Small intestine (tissue), 7 donors: ENCODE results near the gene ADGRL3. TPM values are rescaled to one million over a fixed set of nuclear protein-coding genes. Genes with fewer than 3 reads are reported as not detected.

ENCODE experiments used
- DNase-seq, 2 donors: peaks; one replicate each; pipeline versions ENCODE4 v3.0.0 to v3.0.0-alpha.2; 2013
- FAIRE-seq: peaks from 2 replicates; lab custom pipeline; 2012; peaks lifted over from hg19 to GRCh38; lab: Jason Lieb, UNC
- H3K27ac ChIP-seq, 3 donors: one replicate each; pipeline ENCODE4 v1.5.1; 2013; ENCODE audit warnings: low read length in 2 of 3, mild to moderate bottlenecking in 2 of 3, control low read depth in 1 of 3, inconsistent platforms in 1 of 3, low read depth in 1 of 3, moderate library complexity in 1 of 3
- H3K27me3 ChIP-seq, 3 donors: one replicate each; pipeline ENCODE4 v1.6.1; 2013; ENCODE audit warnings: low read length in 3 of 3, inconsistent platforms in 1 of 3; ENCODE audit not compliant: control insufficient read depth in 3 of 3, insufficient read depth in 3 of 3
- H3K36me3 ChIP-seq, 3 donors: one replicate each; pipeline ENCODE4 v1.6.1; 2013; ENCODE audit warnings: low read length in 3 of 3, inconsistent platforms in 1 of 3, low read depth in 1 of 3, mild to moderate bottlenecking in 1 of 3, moderate library complexity in 1 of 3; ENCODE audit not compliant: control insufficient read depth in 3 of 3, insufficient read depth in 2 of 3
- H3K4me1 ChIP-seq, 3 donors: one replicate each; pipeline ENCODE4 v1.6.1; 2013; ENCODE audit warnings: low read length in 2 of 3, inconsistent platforms in 1 of 3, low read depth in 1 of 3, mild to moderate bottlenecking in 1 of 3, moderate library complexity in 1 of 3; ENCODE audit not compliant: control insufficient read depth in 3 of 3, insufficient read depth in 2 of 3
- H3K4me3 ChIP-seq, 3 donors: one replicate each; pipeline ENCODE4 v1.5.1; 2013; ENCODE audit warnings: low read length in 3 of 3, control low read depth in 1 of 3, inconsistent platforms in 1 of 3, low read depth in 1 of 3, mild to moderate bottlenecking in 1 of 3, moderate library complexity in 1 of 3
- H3K9me3 ChIP-seq, 2 donors: one replicate each; pipeline ENCODE4 v1.6.1; 2013; ENCODE audit warnings: low read depth in 1 of 2, low read length in 1 of 2; ENCODE audit not compliant: control insufficient read depth in 2 of 2, insufficient read depth in 1 of 2
- WGBS, 3 donors: extraction: QIAGEN DNeasy Blood & Tissue Kit; methylation state at CpG; one replicate each; pipeline ENCODE4 v1.1.7; 2013; 5-methylcytosine and 5-hydroxymethylcytosine counted together
- polyA plus RNA-seq, 4 donors: library from polyadenylated mRNA; stranded (reverse) in 3 of 4; unstranded in 1 of 4; fragments of 200-250 nt in 3 of 4; fragments of 120-200 nt in 1 of 4; gene quantifications; one replicate each; pipeline versions ENCODE4 v1.2.1 to v1.2.3, GENCODE V29; 2013
- donor health status: healthy with polysubstance abuse.
- donor health status: control.
- donor health status: control.
- donor health status: Bipolar disorder and iron deficiency.
- donor health status: healthy.

The ADGRL3 gene
- polyA plus RNA-seq, 4 donors = under 0.01 to 7.9 (median 1.3) TPM

DNA sequence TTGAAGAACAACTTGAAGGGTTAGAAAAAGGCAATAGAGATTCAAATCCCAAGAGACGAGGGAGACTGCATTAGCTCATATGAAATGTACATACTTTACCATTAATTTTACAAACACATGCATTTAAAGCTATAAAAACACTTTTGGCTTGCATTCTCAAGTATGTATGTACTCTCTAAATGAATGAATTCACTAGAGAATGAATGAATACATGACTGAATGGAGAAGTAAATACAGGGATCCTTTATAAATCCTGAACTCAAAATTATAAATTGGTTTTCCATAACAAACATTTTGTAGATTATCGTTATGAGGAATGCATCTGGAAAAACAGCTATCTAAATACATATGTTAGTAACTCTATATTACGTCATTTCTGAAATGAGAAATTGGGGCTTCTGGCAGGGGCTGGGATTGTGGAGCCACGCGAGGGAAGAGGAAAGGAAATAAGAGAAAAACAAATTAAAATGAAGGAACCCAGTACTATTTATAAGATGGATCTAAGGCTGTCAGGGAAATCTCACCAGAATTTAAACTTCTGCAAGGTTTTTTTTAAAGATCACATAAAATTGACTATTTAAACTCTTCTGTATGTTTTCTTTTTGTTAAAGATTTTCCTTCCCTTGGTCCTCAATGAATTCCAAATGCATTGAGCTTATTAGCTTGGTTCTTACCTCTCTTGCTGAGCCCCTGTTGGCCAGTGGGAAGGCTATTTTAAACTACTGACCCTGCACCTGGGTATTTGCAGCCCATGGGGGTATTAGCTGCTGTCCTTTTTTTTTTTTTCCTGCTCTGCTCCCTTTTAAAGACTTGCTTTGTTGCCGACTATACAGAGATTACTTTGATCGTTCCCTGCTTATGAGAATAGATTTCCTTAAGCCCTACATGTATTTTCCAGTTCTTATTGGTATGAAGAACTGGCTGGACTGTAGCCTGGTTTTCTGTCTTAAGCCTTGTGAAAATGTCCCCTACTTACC is 207.8 kb downstream of the ADGRL3 start:
- Histone ChIP-seq H3K27ac (no peak overlapping the region), H3K4me1 (no peaks in the 10 kb centered on the region), H3K27me3 (no peaks in the 10 kb centered on the region), H3K9me3 (no peaks in the 10 kb centered on the region), H3K4me3 (no peak overlapping the region), H3K36me3 (no peaks in the 10 kb centered on the region)
- WGBS, 3 donors = 76 to 87% (median 79%) methylated on average over 7 of the region's 7 CpGs
- DNase-seq (no peak), FAIRE-seq (no peak)

DNA sequence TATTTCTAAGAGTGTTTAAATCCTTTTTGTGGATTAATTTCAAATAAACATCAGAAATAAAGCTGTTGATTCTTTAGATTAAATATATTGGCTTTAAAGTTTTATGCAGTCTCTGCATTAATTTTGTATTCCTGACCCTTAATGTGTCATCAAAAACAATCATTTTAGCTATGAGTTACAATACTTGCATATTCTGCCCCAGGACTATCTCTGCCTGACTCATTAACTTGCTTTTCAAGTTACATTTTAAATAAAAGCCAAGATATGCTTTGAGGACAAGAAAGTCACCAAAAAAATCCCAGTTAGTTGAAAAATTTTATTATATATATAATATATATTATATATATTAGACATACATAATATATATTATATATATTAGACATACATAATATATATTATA is 208.7 kb downstream of the ADGRL3 start:
- Histone ChIP-seq H3K27ac (no peak overlapping the region), H3K4me1 (no peaks in the 10 kb centered on the region), H3K27me3 (no peaks in the 10 kb centered on the region), H3K9me3 (no peaks in the 10 kb centered on the region), H3K4me3 (no peak overlapping the region), H3K36me3 (no peaks in the 10 kb centered on the region)
- DNase-seq (no peak), FAIRE-seq (no peak)

DNA sequence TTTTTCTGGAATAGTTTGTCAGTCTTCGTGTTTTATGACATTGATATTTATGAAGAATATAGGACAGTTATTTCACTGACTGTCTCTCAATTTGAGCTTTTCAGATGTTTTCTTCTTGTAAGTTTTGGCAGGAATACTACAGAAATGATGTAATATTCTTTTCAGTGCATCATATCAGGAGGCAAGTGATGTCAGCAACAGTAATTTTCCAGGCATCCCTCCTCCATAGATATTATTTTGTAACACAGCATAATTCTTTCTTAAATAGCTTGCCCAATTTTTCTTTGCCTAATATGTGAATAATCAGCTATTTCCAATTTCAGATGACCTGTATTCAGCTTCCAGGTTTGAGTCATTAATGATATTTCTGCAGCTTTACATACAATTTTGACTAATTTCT is 211.1 kb downstream of the ADGRL3 start:
- no peak overlapping the region for H3K27ac ChIP-seq
- no peak overlapping the region for H3K4me3 ChIP-seq
- H3K27me3 ChIP-seq = no peaks in the 10 kb centered on the region
- no peaks in the 10 kb centered on the region for H3K36me3 ChIP-seq
- FAIRE-seq (no peak), DNase-seq (no peak)
- 88 to 100% (median 94%) methylated on average over 1 of the region's 1 CpG for WGBS, 3 donors
- no peaks in the 10 kb centered on the region for H3K4me1 ChIP-seq
- no peaks in the 10 kb centered on the region for H3K9me3 ChIP-seq

DNA sequence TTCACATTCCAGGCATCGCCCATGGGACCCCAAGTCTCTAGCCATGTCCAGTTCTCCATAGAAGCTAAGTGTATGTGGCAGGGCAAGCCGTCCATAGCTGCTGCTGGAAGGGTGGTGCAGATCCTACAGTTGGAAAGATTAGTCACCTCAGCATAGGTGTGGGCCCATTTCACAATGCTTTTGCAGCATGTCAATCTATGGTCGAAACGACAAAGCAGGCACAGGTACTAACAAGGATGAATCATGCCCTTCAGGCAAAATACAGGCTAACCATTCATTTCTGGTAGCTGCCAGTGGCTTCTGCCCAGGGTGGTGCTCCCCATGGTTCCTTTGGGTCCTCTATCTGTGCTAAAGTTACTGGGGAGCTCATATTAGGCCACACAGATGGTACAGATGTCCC is 225.2 kb downstream of the ADGRL3 start:
- DNase-seq (no peak), FAIRE-seq (no peak)
- peaks cover 0 to 20% of the 10 kb centered on the region in 2 donors for H3K9me3 ChIP-seq
- no peaks in the 10 kb centered on the region for H3K4me1 ChIP-seq
- 84 to 94% (median 94%) methylated on average over 4 of the region's 4 CpGs for WGBS, 3 donors
- no peaks in the 10 kb centered on the region for H3K27me3 ChIP-seq
- H3K4me3 ChIP-seq = no peak overlapping the region
- no peaks in the 10 kb centered on the region for H3K36me3 ChIP-seq
- H3K27ac ChIP-seq = no peak overlapping the region

DNA sequence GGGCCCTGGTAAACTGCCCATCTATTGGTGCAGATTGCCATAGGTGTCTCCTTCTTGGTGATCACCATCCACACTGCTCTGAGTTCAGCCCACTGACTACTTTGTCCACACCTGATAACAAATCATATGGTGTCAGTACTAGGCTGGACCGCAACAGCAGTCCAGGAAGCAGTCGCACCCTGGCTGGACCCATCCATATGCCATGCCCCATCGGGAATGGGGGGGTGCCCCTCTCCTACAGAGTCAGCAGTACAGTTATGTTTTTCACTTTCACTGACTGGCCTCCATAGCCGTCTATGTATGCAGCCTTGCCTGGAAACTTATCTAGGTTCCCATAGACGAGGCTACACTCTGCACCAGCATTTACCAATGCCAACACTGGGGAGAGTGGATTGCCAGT is 226.1 kb downstream of the ADGRL3 start:
- 73 to 93% (median 82%) methylated on average over 5 of the region's 5 CpGs for WGBS, 3 donors
- DNase-seq = no peak
- FAIRE-seq = no peak
- Histone ChIP-seq H3K27ac (no peak overlapping the region), H3K4me1 (no peaks in the 10 kb centered on the region), H3K4me3 (no peak overlapping the region), H3K9me3 (peaks cover 0 to 20% of the 10 kb centered on the region in 2 donors), H3K27me3 (no peaks in the 10 kb centered on the region), H3K36me3 (peaks cover 0 to 1% (median 0%) of the 10 kb centered on the region in 3 donors)

DNA sequence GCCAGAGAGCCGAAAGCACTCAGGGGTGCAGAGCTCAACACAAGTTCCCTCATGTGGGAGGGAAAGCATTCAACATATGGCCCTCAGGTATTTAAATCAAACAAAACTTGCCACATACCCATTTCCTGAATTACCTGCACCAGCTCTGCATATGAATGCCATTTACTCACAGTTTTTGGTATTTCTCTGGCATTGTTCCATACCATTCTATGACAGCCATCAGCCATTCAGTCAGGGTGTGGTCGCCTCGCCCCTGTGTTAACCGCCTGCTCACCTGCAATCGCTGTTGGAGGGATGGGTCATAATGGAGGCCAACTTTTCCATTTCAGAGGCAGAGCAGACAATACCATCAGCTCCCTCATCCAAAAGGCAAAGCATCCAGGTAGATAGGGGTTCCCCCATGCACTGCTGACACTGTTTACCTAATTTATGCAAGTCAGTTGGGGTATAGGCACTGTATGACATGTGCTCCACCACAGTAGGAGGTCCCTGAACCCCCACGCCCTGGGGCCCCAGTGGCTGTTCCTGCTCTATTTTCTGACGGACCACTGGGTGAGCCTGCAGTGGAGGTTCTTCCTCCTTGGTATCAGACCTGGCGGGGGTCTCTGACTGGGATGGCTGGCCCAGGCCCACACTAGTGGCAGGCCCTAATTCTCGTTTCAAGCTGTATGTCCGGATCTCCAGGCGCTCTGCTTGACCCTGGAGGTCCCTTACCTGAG is 227.1 kb downstream of the ADGRL3 start:
- H3K4me1 ChIP-seq = no peaks in the 10 kb centered on the region
- no peak overlapping the region for H3K4me3 ChIP-seq
- H3K36me3 ChIP-seq = peaks cover 0 to 2% (median 0%) of the 10 kb centered on the region in 3 donors
- FAIRE-seq (no peak), DNase-seq (no peak)
- H3K27ac ChIP-seq = no peak overlapping the region
- 85 to 91% (median 85%) methylated on average over 11 of the region's 11 CpGs for WGBS, 3 donors
- no peaks in the 10 kb centered on the region for H3K27me3 ChIP-seq
- H3K9me3 ChIP-seq = peaks cover 0 to 20% of the 10 kb centered on the region in 2 donors

DNA sequence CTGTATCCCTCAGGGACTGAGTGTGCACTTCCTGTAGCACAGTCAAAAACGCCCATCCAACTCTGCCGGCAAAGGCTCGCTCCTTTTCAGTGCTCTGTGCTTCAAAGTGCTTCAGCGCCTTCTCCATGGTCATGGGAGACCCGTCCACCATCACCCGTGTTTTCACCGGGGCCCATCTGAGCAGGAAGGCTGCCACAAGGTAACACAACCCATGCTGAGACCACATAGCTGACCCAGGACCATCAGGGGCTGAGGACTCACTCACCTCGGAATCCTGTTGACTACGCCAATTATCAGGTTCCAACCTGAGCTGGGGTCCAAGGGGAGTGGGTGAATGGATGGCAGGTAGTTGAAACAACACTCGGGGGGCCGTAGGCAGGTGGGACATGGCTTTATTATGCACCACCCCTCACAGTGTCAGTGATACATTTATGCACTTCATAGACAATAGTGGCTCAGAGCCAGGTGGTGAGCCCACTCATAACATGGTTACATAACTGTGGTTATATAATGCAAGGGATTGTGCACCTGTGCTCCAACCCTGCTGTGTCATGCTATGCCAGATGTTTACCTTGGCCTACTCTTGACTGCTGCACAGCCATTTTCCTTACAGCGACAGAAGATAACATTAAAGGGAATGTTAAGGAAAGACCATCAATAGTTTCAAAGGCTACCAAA is 227.8 kb downstream of the ADGRL3 start:
- Histone ChIP-seq H3K9me3 (peaks cover 0 to 20% of the 10 kb centered on the region in 2 donors), H3K27ac (no peak overlapping the region), H3K4me1 (no peaks in the 10 kb centered on the region), H3K36me3 (peaks cover 0 to 2% (median 0%) of the 10 kb centered on the region in 3 donors), H3K27me3 (no peaks in the 10 kb centered on the region), H3K4me3 (no peak overlapping the region)
- DNase-seq (no peak), FAIRE-seq (no peak)
- WGBS, 3 donors = 85 to 91% (median 85%) methylated on average over 12 of the region's 12 CpGs

DNA sequence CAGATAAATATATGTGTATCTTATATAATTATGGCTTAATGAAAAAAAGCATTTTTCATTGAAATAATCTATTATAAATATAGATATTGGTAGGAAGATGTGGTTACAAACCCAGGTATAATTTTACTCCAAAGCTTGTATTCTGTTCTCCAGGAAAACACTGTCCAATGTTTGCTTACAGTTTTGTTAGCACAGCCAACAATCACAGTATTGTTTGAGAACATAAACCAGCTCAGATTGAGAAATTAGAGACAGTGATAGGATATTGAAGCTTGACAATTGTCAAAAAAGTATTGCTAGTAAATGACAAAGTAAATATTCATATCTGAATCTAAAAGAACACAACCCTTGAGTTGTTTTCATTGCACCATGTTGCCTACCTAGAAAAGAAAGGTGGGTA is 228.8 kb downstream of the ADGRL3 start:
- H3K9me3 ChIP-seq = peaks cover 0 to 19% of the 10 kb centered on the region in 2 donors
- H3K4me1 ChIP-seq = no peaks in the 10 kb centered on the region
- DNase-seq = no peak
- no peaks in the 10 kb centered on the region for H3K27me3 ChIP-seq
- no peak for FAIRE-seq
- no peak overlapping the region for H3K4me3 ChIP-seq
- H3K27ac ChIP-seq = no peak overlapping the region
- H3K36me3 ChIP-seq = peaks cover 0 to 2% (median 0%) of the 10 kb centered on the region in 3 donors
